ENCODE results near the gene OR2A42.
"Not testable (repeated sequence)": the region's sequence is repeated elsewhere in the genome, so short reads cannot be mapped to it uniquely, and the experiment has no call there.

The OR2A42 gene

GRCh38 chr7:144239365-144239764 is at the start of gene OR2A42:
Gene OR2A42 (minus strand): TSS chr7:144239605. CDS start chr7:144232843, 6,762 bp downstream.
- not testable (repeated sequence) for DNase-seq

GRCh38 chr7:144287171-144287784 is 47.9 kb upstream of the OR2A42 start:
- DNase-seq = not testable (repeated sequence)

GRCh38 chr7:144283716-144284115 is 44.3 kb upstream of the OR2A42 start:
- not testable (repeated sequence) for DNase-seq

- DNase-seq = not testable (repeated sequence)
Measured at GRCh38 chr7:144282490-144282889, 43.1 kb upstream of the OR2A42 start.

- not testable (repeated sequence) for DNase-seq
Measured at GRCh38 chr7:144281981-144282380, 42.6 kb upstream of the OR2A42 start.

GRCh38 chr7:144280010-144280409 is 40.6 kb upstream of the OR2A42 start:
- DNase-seq = not testable (repeated sequence)

GRCh38 chr7:144275281-144275680 is 35.9 kb upstream of the OR2A42 start:
- not testable (repeated sequence) for DNase-seq

GRCh38 chr7:144269188-144269587 is 29.8 kb upstream of the OR2A42 start, which contains the start of gene CTAGE8:
Gene CTAGE8 (minus strand): TSS chr7:144269288. CDS start chr7:144269250, 38 bp downstream.
- DNase-seq = not testable (repeated sequence)

GRCh38 chr7:144264692-144265091 is 25.3 kb upstream of the OR2A42 start, which contains the start of gene OR2A7:
Gene OR2A7 (minus strand): TSS chr7:144264792. CDS start chr7:144259628, 5,164 bp downstream.
- not testable (repeated sequence) for DNase-seq

GRCh38 chr7:144262128-144262527 is 22.7 kb upstream of the OR2A42 start:
- not testable (repeated sequence) for DNase-seq

GRCh38 chr7:144259067-144259466 is 19.7 kb upstream of the OR2A42 start:
- DNase-seq = not testable (repeated sequence)

GRCh38 chr7:144256112-144256511 is 16.7 kb upstream of the OR2A42 start:
- DNase-seq = no peak

GRCh38 chr7:144255471-144255897 is 16.1 kb upstream of the OR2A42 start:
- DNase-seq = no peak

GRCh38 chr7:144252307-144252706 is 12.9 kb upstream of the OR2A42 start:
- not testable (repeated sequence) for DNase-seq

- not testable (repeated sequence) for DNase-seq
Measured at GRCh38 chr7:144247674-144248330, 8.4 kb upstream of the OR2A42 start.

GRCh38 chr7:144246967-144247366 is 7.6 kb upstream of the OR2A42 start:
- not testable (repeated sequence) for DNase-seq

GRCh38 chr7:144245372-144245771 is 6.0 kb upstream of the OR2A42 start:
- not testable (repeated sequence) for DNase-seq

- DNase-seq = not testable (repeated sequence)
Measured at GRCh38 chr7:144238530-144239082, 799 bp downstream of the OR2A42 start.

GRCh38 chr7:144233039-144233438 is 6.4 kb downstream of the OR2A42 start:
- DNase-seq = not testable (repeated sequence)

GRCh38 chr7:144231027-144231426 is 8.4 kb downstream of the OR2A42 start:
- DNase-seq = not testable (repeated sequence)

GRCh38 chr7:144228810-144229209 is 10.6 kb downstream of the OR2A42 start:
- not testable (repeated sequence) for DNase-seq

- not testable (repeated sequence) for DNase-seq
Measured at GRCh38 chr7:144226866-144227265, 12.5 kb downstream of the OR2A42 start.
